A549 (cell line): Measurements from ENCODE around the gene DIP2C. TPM values are rescaled to one million over a fixed set of nuclear protein-coding genes. Genes with fewer than 3 reads are reported as not detected.

Source experiments
- ATAC-seq, 2 experiments: fragments of 200-7000 bp in 1 of 2; fragments of >200 bp in 1 of 2; cut with Nextera tagmentation in 1 of 2; cut with Tn5 transposase in 1 of 2; 3 replicates each; pipeline versions ENCODE4 v1.8.0 to v1.9.1; 2018 to 2020; ENCODE audit warnings: mild to moderate bottlenecking in 1 of 2, moderate library complexity in 1 of 2
- CTCF ChIA-PET: fragments of 300-600 bp; sonication (Branson Sonifier 250); formaldehyde crosslinking; extraction: SDS; loops from one replicate; lab custom pipeline; 2021; ENCODE audit warnings: antibody characterized with exemption, inconsistent platforms; lab: Yijun Ruan, JAX
- POLR2A ChIA-PET: fragments of 350-600 bp; formaldehyde crosslinking; extraction: SDS; loops from one replicate; lab custom pipeline; 2021; ENCODE audit warnings: antibody characterized with exemption, inconsistent platforms; lab: Yijun Ruan, JAX
- DNase-seq, 2 experiments: peaks; one replicate each; pipeline versions ENCODE4 v3.0.0 to v3.0.0-alpha.2; 2011 to 2016; ENCODE audit warnings: low read depth in 1 of 2, low spot score in 1 of 2
- FAIRE-seq: peaks from 2 replicates; lab custom pipeline; 2011; peaks lifted over from hg19 to GRCh38; lab: Jason Lieb, UNC
- H3K27ac ChIP-seq, 2 experiments: fragments of >200 bp; sonication (Bioruptor Twin); formaldehyde crosslinking; 3 replicates each; pipeline ENCODE4 v1.5.1; 2016 to 2017
- H3K4me1 ChIP-seq: fragments of >200 bp; sonication (Bioruptor Twin); formaldehyde crosslinking; 3 replicates; pipeline ENCODE4 v1.6.1; 2016
- H3K4me2 ChIP-seq: fragments of >200 bp; sonication (Bioruptor Twin); formaldehyde crosslinking; 3 replicates; pipeline ENCODE4 v1.6.1; 2016
- H3K4me3 ChIP-seq: fragments of >200 bp; sonication (Bioruptor Twin); formaldehyde crosslinking; 3 replicates; pipeline ENCODE4 v1.5.1; 2016
- H3K9me3 ChIP-seq: fragments of >200 bp; sonication (Bioruptor Twin); formaldehyde crosslinking; 3 replicates; pipeline ENCODE4 v1.6.1; 2016
- BCL3 ChIP-seq: fragments of >200 bp; sonication (Bioruptor Twin); formaldehyde crosslinking; IDR thresholded peaks from 3 replicates; pipeline ENCODE4 v1.6.1; 2016
- BHLHE40 ChIP-seq: IDR thresholded peaks from 2 replicates; pipeline ENCODE4 v1.6.1; 2012; ENCODE audit warnings: low read depth, low read length, inconsistent platforms
- CHD4 ChIP-seq: fragments of 200-600 bp; sonication (generic); IDR thresholded peaks from 2 replicates; pipeline ENCODE4 v1.6.1; 2016; ENCODE audit warnings: antibody characterized with exemption, mild to moderate bottlenecking, borderline replicate concordance
- EHF ChIP-seq: fragments of 250-450 bp; sonication (Bioruptor Pico); IDR thresholded peaks from 2 replicates; pipeline ENCODE4 v1.5.0; 2020; ENCODE audit warnings: mild to moderate bottlenecking
- EHMT2 ChIP-seq: fragments of 200-600 bp; sonication (generic); IDR thresholded peaks from 2 replicates; pipeline ENCODE4 v1.6.1; 2016; ENCODE audit warnings: antibody characterized with exemption, low read depth, mild to moderate bottlenecking, moderate library complexity
- ELK1 ChIP-seq: fragments of 150-350 bp; IDR thresholded peaks from 2 replicates; pipeline ENCODE4 v1.6.1; 2014; ENCODE audit warnings: low read depth, mild to moderate bottlenecking, low read length
- ESRRA ChIP-seq: fragments of 150-350 bp; IDR thresholded peaks from 2 replicates; pipeline ENCODE4 v1.6.1; 2014; ENCODE audit warnings: mild to moderate bottlenecking, low read length, borderline replicate concordance
- FOSB ChIP-seq: fragments of 250-450 bp; sonication (Bioruptor Pico); IDR thresholded peaks from 2 replicates; pipeline ENCODE4 v1.5.0; 2020; ENCODE audit warnings: mild to moderate bottlenecking, moderate library complexity
- FOSL2 ChIP-seq, 2 experiments: fragments of 450-650 bp in 1 of 2; fragments of >200 bp in 1 of 2; sonication (Bioruptor Twin) in 1 of 2; formaldehyde crosslinking; IDR thresholded peaks; 2 replicates each; pipeline versions ENCODE4 v1.5.0 to v1.6.1; 2016 to 2020; ENCODE audit warnings: mild to moderate bottlenecking in 1 of 2, moderate library complexity in 1 of 2
- GATA3 ChIP-seq: IDR thresholded peaks from 2 replicates; pipeline ENCODE4 v1.6.1; 2012; ENCODE audit warnings: borderline replicate concordance
- HOXA7 ChIP-seq: fragments of 250-450 bp; sonication (Bioruptor Pico); IDR thresholded peaks from 2 replicates; pipeline ENCODE4 v1.5.0; 2020; ENCODE audit warnings: mild to moderate bottlenecking, moderate library complexity
- HOXB5 ChIP-seq: fragments of 250-450 bp; sonication (Bioruptor Pico); IDR thresholded peaks from 2 replicates; pipeline ENCODE4 v1.5.0; 2020; ENCODE audit warnings: mild to moderate bottlenecking, moderate library complexity
- JUN ChIP-seq, 2 experiments: fragments of >200 bp; sonication (Bioruptor Twin); formaldehyde crosslinking; IDR thresholded peaks; 2 replicates in 1 of 2; 3 replicates in 1 of 2; pipeline ENCODE4 v1.6.1; 2016 to 2017
- KDM1A ChIP-seq: fragments of 200-600 bp; sonication (generic); IDR thresholded peaks from 2 replicates; pipeline ENCODE4 v1.6.1; 2016; ENCODE audit warnings: low read depth, mild to moderate bottlenecking
- MAFK ChIP-seq: fragments of 450-650 bp; IDR thresholded peaks from 2 replicates; pipeline ENCODE4 v1.6.1; 2014; ENCODE audit not compliant: partially characterized antibody
- MAX ChIP-seq: IDR thresholded peaks from 2 replicates; pipeline ENCODE4 v1.6.1; 2012
- MYC ChIP-seq: IDR thresholded peaks from 2 replicates; pipeline ENCODE4 v1.6.1; 2012; ENCODE audit warnings: mild to moderate bottlenecking, inconsistent platforms, low read length, improper control_type of control experiment, borderline replicate concordance
- RNF2 ChIP-seq: fragments of 200-600 bp; sonication (generic); IDR thresholded peaks from 2 replicates; pipeline ENCODE4 v1.6.1; 2016; ENCODE audit warnings: low read depth, mild to moderate bottlenecking, antibody characterized with exemption, moderate library complexity, borderline replicate concordance
- SREBF2 ChIP-seq: fragments of 450-650 bp; IDR thresholded peaks from 2 replicates; pipeline ENCODE4 v1.6.1; 2014; ENCODE audit warnings: mild to moderate bottlenecking, moderate library complexity
- TFCP2L1 ChIP-seq: fragments of 250-450 bp; sonication (Bioruptor Pico); IDR thresholded peaks from 2 replicates; pipeline ENCODE4 v1.5.0; 2021; ENCODE audit warnings: mild to moderate bottlenecking
- ZNF302 ChIP-seq: fragments of 250-450 bp; sonication (Bioruptor Pico); IDR thresholded peaks from 2 replicates; pipeline ENCODE4 v1.9.0; 2021; ENCODE audit warnings: inconsistent platforms, mild to moderate bottlenecking, moderate library complexity
- ZSCAN20 ChIP-seq: fragments of 250-450 bp; sonication (Bioruptor Pico); IDR thresholded peaks from 2 replicates; pipeline ENCODE4 v1.8.0; 2022; ENCODE audit warnings: mild to moderate bottlenecking, moderate library complexity
- WGBS: methylation state at CpG from one replicate; pipeline ENCODE4 v1.1.6; 2017; ENCODE audit errors: missing lambda C conversion rate; 5-methylcytosine and 5-hydroxymethylcytosine counted together
- polyA plus RNA-seq, 4 experiments: library from polyadenylated mRNA; depleted of rRNA in 3 of 4; stranded (reverse); fragments of >200 nt; fragmentation: RNase III in 1 of 4; extraction: RNeasy Plus Mini Kit Qiagen cat#74134 plus additional on column Dnase treatment in 1 of 4; gene quantifications; 2 replicates in 3 of 4; 3 replicates in 1 of 4; pipeline ENCODE4 v1.2.3, GENCODE V29; 2011 to 2017
- TF ChIP-seq, protein P1 (sequence below): IDR thresholded peaks from 2 replicates; pipeline ENCODE4 v1.6.1; 2012; ENCODE audit warnings: low read depth, borderline replicate concordance
- TF ChIP-seq, protein P2 (sequence below): fragments of 450-650 bp; IDR thresholded peaks from 2 replicates; pipeline ENCODE4 v1.6.1; 2014; ENCODE audit warnings: antibody characterized with exemption
- TF ChIP-seq, protein P3 (sequence below): fragments of >200 bp; sonication (Bioruptor Twin); formaldehyde crosslinking; IDR thresholded peaks from 2 replicates; pipeline ENCODE4 v1.6.1; 2016

The DIP2C gene
- polyA plus RNA-seq, 2 of the 4 experiments (the other 2 are of a cell fraction): 3.7 to 5.0 TPM

- POLR2A ChIA-PET: no interaction called here
- Histone ChIP-seq H3K4me3 (no peak overlapping the region), H3K9me3 (no peaks in the 10 kb centered on the region), H3K27ac (no peak overlapping the region), H3K4me1 (peaks cover 4% of the 10 kb centered on the region; the same call in 1 of the 3 replicates), H3K4me2 (no peak overlapping the region)
- 88% methylated on average over 23 of the region's 25 CpGs for WGBS
- TF ChIP-seq, protein P1, sequence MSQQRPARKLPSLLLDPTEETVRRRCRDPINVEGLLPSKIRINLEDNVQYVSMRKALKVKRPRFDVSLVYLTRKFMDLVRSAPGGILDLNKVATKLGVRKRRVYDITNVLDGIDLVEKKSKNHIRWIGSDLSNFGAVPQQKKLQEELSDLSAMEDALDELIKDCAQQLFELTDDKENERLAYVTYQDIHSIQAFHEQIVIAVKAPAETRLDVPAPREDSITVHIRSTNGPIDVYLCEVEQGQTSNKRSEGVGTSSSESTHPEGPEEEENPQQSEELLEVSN: no peak
- TF ChIP-seq SREBF2: no peak
- TF ChIP-seq, protein P2, sequence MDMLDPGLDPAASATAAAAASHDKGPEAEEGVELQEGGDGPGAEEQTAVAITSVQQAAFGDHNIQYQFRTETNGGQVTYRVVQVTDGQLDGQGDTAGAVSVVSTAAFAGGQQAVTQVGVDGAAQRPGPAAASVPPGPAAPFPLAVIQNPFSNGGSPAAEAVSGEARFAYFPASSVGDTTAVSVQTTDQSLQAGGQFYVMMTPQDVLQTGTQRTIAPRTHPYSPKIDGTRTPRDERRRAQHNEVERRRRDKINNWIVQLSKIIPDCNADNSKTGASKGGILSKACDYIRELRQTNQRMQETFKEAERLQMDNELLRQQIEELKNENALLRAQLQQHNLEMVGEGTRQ: no peak
- no peak for TF ChIP-seq ZNF302 (CRISPR knock-in tag)
- TF ChIP-seq FOSL2 (IDR thresholded peaks at IDR 0.05): no peak
- no peak for TF ChIP-seq FOSL2 (CRISPR knock-in tag; IDR thresholded peaks at IDR 0.05)
- no peak for TF ChIP-seq ELK1
- TF ChIP-seq MAX: no peak
- CTCF ChIA-PET: no interaction called here
- DNase-seq (no peak), ATAC-seq (no peak), FAIRE-seq (no peak)
Measured at GRCh38 chr10:310976-311639, 378.4 kb downstream of the DIP2C start.

DNA sequence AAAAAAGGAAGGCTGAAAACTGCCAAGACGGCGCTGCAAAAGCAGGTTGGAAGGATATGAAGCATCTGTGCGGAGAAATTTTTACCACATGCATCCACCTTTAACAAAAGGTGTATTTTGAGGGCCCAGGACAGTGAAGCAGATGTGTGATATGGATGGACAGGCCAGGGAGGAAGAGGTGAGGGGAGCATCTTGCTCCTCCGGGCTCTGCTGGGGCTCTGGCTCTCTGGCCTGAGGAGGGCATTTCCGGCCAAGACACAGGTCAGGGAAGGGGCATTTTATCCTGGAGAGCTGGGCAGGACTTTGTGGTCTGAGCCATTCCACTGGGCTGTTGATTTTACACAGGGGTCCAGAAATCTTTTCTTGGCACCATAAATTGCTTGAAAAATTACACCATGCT lies 379.1 kb downstream of the DIP2C start:
- ChIA-PET POLR2A (no interaction called here), CTCF (no interaction called here)
- WGBS: 97% methylated on average over 5 of the region's 5 CpGs
- Histone ChIP-seq H3K9me3 (no peaks in the 10 kb centered on the region), H3K4me2 (no peak overlapping the region), H3K4me3 (no peak overlapping the region), H3K4me1 (peaks cover 4% of the 10 kb centered on the region; the same call in 1 of the 3 replicates), H3K27ac (no peak overlapping the region)
- ATAC-seq (no peak), DNase-seq (no peak), FAIRE-seq (no peak)
- TF ChIP-seq CHD4: no peak
- no peak for TF ChIP-seq SREBF2
- no peak for TF ChIP-seq EHF (CRISPR knock-in tag)
- no peak for TF ChIP-seq HOXA7 (CRISPR knock-in tag)
- TF ChIP-seq, protein P3, sequence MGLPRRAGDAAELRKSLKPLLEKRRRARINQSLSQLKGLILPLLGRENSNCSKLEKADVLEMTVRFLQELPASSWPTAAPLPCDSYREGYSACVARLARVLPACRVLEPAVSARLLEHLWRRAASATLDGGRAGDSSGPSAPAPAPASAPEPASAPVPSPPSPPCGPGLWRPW: no peak
- TF ChIP-seq TFCP2L1 (CRISPR knock-in tag): no peak
- no peak for TF ChIP-seq BHLHE40
- TF ChIP-seq JUN (IDR thresholded peaks at IDR 0.05): no peak
- TF ChIP-seq KDM1A: no peak

GRCh38 chr10:308572-309085 lies 380.8 kb downstream of the DIP2C start:
- ChIA-PET CTCF (interaction anchor here (0.6 kb wide), 1 partner anchor 698 kb away, joined by 3 read pairs; no protein-coding TSS in a partner anchor), POLR2A (no interaction called here)
- Histone ChIP-seq H3K27ac (no peak overlapping the region), H3K9me3 (no peaks in the 10 kb centered on the region), H3K4me3 (no peak overlapping the region), H3K4me2 (no peak overlapping the region), H3K4me1 (peaks cover 4% of the 10 kb centered on the region; the same call in 1 of the 3 replicates)
- WGBS: 82% methylated on average over 10 of the region's 15 CpGs
- DNase-seq (no peak), ATAC-seq (no peak), FAIRE-seq (no peak)
- TF ChIP-seq MYC (no peak), SREBF2 (no peak), BCL3 (no peak), HOXB5 (CRISPR knock-in tag) (no peak), MAFK (no peak), FOSB (CRISPR knock-in tag) (no peak), RNF2 (no peak), ELK1 (no peak), GATA3 (no peak), ZSCAN20 (CRISPR knock-in tag) (no peak), EHMT2 (no peak), ESRRA (no peak)
- TF ChIP-seq, protein P3: no peak
- TF ChIP-seq, all 56 proteins: peak for 0
